Esophagus mucosa (tissue), 1 donor: ENCODE measurements around the gene ZBTB32. TPM values are rescaled to one million over a fixed set of nuclear protein-coding genes. Genes with fewer than 3 reads are reported as not detected.

Experiments used
- ATAC-seq: fragments of 200-7000 bp; cut with Tn5 transposase; one replicate; pipeline ENCODE4 v1.9.1; 2020
- total RNA-seq: library from RNA; stranded (reverse); gene quantifications from one replicate; pipeline ENCODE4 v1.2.4, GENCODE V29; 2023
- donor health status: DM: yes; HTN: yes; CAD: no.

The ZBTB32 gene
- total RNA-seq, 1 donor from 2014 or later, result not detected

GRCh38 chr19:35738021-35738886 lies 33.9 kb downstream of the ZBTB32 start:
- no peak for ATAC-seq

- no peak for ATAC-seq
These were observed 34.5 kb downstream of the ZBTB32 start for GRCh38 chr19:35738887-35739229.

- ATAC-seq, result no peak
These were observed 35.1 kb downstream of the ZBTB32 start for GRCh38 chr19:35739275-35740107.

DNA sequence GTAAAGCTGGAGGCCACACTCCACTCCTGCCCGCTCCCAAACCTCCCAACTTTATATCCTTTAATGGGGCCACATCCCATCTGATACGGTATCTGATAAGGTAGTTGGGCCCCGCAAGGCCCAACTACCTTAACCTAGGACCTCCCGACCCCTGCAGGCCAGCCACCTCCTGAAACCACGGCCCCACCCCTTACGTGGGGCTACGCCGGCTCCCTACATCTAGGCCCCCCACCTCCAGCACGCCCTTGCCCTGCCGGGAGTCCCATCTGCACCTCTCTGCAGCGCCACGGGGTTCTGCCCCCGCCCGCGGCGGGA lies 35.7 kb downstream of the ZBTB32 start:
- peak; percentile 6 for ATAC-seq

DNA sequence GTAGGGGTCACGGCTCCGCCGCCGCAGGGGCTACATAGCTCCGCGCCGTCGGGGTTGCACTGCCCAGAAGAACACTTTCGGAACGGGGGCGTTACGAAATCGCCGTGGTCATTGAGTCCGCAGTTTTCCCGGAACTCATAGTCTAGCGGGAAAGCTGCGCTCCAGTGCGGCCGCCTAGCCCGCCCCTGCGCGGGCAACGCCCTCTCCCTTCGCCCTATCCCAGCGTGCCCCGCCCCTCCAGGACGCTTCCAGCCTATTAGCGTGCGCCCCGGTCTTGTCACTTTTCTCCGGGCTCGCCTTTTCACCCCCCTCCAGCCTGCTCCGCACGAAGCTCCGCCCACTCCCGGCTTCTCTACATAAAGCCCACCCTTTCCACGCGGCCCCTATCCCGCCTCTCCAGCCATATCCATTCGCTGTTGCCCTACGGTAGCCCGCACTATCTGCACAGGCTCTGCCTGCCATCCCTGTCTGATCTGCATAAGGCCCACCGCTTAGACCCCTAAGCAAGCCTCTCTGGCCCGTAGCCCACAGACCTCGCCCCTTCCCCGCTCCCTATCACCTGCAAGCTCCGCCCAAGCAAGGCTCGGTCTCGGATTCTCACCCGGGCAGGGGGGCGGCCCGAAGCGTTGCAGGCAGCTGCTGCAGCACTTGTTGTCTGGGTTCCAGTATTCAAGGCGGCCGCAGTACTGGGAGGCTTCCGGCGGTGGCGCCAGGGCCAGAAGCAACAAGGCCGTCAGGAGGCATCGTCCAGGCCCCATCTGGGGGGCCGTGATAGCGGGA lies 36.3 kb downstream of the ZBTB32 start:
- peak; percentile 80 for ATAC-seq

DNA sequence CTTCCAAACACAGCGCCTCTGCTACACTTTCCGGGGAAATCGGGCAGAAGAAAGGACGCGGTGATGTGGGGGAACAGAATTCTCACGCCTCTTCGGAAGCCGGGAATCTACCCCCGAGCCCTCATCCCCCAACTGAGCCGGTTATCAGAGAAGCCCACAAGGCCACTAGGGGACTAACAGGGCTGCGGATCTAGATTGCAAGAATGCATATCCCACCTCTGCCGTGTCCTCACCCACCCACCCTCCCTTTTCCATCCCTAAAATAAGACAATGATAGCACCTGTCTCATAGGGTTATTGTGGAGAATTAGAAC lies 36.8 kb downstream of the ZBTB32 start:
- no peak for ATAC-seq

- no peak for ATAC-seq
These were observed 37.9 kb downstream of the ZBTB32 start, which contains the start of gene IGFLR1 for GRCh38 chr19:35742121-35742724. IGFLR1 (minus strand) TSS chr19:35742452; CDS start chr19:35741180, 1,272 bp downstream.

GRCh38 chr19:35743640-35744429 lies 39.5 kb downstream of the ZBTB32 start:
- ATAC-seq, result no peak

- ATAC-seq, result peak; percentile 71
These were observed 40.3 kb downstream of the ZBTB32 start for GRCh38 chr19:35744430-35745327.

- peak; percentile 82 for ATAC-seq
These were observed 41.1 kb downstream of the ZBTB32 start, which contains the start of the genes PSENEN and U2AF1L4 for GRCh38 chr19:35745328-35746086. PSENEN (plus strand) TSS chr19:35745651; CDS start chr19:35745931, 280 bp downstream. U2AF1L4 (minus strand) TSS chr19:35745418; CDS start chr19:35745391, 27 bp downstream.

DNA sequence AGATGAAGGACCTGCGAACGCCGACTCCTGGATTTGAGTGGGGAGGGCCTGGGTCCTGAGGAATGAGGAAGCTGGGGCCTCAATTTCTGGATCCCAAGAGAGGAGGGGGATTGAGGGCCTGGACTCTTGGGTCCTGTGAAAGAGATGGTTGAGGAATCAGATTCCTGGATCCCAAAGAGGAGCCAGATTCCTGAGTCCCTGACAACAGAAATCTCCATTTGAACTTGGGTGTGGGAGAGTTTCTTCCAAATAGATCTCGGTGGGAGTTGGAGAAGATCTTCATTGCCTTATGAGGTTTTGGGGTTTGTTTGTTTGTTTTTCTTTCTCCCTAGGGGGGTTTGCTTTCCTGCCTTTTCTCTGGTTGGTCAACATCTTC lies 41.7 kb downstream of the ZBTB32 start:
- ATAC-seq, result no peak

GRCh38 chr19:35746531-35746930 lies 42.2 kb downstream of the ZBTB32 start:
- no peak for ATAC-seq

DNA sequence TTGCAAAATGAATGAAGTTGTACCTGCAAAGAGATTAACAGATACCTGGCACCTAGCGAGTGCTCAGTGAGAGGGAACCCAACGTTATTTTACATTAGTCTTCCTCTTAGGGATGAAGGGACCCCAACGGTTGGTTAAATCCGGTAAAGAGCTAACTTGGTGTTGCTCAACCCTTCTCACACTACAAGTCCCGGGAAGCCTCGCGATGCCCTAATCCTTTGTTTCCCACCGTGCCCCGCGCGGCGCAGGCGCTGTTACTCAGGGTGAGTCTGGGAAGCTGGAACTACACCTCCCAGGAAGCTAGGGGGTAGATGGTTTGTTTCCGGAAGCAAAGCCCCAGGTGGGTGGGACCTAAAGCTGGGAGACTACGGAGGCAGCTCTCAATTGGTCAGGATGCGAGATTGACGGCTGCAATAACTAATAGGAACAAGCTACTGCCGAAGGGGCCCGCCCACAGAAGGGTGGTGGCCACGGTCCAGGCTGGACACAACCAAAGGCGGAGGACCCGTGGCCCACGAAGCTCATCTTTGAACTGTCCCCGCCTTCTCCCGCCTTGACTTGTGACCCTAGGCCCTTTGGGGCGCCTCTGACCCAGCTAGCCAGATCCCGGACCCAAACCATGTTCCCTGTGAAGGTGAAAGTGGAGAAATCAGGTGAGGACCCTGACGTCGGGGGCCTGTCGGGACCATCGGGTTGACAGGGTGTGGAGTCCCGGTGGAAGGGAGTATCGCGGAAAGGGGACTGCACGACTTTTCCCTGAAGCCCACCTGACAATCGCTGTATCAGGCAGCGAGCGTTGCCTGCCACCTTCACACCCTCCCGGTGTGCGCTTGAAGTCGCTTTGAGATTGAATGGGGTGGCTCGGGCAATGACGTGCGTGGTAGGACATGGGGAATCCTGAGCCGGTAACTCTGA lies 44.0 kb downstream of the ZBTB32 start, which contains the start of gene LIN37:
Gene LIN37 (plus strand): TSS at position 471 of the 915 bp plus-strand sequence. CDS start 149 bp downstream, at position 620.
- ATAC-seq, result peak; percentile 88

DNA sequence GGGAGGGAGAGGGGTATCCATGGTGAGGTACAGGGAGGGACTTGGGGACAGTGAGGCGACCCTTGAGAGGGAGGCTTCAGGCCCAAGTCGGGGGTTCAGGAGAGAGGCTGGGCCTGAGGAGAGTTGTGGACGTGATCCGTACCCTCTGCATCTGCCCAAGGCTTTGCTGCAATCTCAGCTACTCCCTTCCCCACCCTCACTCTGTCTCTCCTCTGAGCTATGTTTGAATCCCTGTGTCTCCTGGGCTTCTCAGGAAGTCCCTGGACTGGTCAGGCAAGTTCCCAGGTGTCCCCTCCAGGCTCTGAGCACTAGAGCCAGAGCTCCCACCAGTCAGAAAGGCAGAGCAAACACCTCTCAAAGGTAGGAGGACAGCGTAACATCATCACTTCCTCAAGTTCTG lies 45.8 kb downstream of the ZBTB32 start:
- ATAC-seq, result no peak

GRCh38 chr19:35751839-35752745 lies 47.7 kb downstream of the ZBTB32 start:
- no peak for ATAC-seq

GRCh38 chr19:35752746-35753350 lies 48.5 kb downstream of the ZBTB32 start:
- no peak for ATAC-seq
